T47D (cell line): ENCODE results near the gene PRR15L.
"Not testable (repeated sequence)": the region's sequence is repeated elsewhere in the genome, so short reads cannot be mapped to it uniquely, and the experiment has no call there.

Experiments
- DNase-seq, 2 experiments: peaks; one replicate each; pipeline versions ENCODE4 v3.0.0 to v3.0.0-alpha.2; 2011 to 2012; ENCODE audit warnings: low read depth in 1 of 2, low spot score in 1 of 2
- JUND ChIP-seq: IDR thresholded peaks from 2 replicates; pipeline ENCODE4 v1.6.1; 2012; ENCODE audit warnings: low read depth
- in situ Hi-C: cut with HindIII; loops from 2 replicates; pipeline ENCODE4 v1.10.0; 2016; ENCODE audit warnings: low sequenced_read_pairs, low pct_unique_long_range_greater_than_20kb

Gene PRR15L

GRCh38 chr17:47995241-47995935 is 37.7 kb upstream of the PRR15L start:
- no peak for DNase-seq
- TF ChIP-seq JUND = no peak
- in situ Hi-C loops = no loop called here

DNA sequence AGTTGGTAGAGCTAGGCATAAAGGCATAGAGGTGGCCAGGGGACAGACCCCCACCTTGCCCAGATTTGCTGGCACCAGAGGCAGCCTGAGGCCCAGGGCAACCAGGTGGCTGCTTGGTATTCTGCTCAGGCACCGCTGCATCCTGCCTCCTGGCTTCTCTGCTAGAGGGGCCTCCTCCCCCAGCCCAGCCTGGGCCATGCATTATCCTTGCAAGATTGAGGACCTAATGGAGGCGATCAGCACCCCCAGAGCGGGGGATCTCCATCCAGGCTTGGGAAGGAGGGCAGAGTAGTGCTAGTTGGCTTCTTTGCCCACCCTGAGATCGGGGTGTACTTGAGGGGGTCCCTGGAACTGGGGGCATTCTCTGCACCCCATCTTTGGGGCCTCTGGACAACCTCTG is 37.0 kb upstream of the PRR15L start:
- in situ Hi-C loops = no loop called here
- no peak for TF ChIP-seq JUND
- DNase-seq = no peak

DNA sequence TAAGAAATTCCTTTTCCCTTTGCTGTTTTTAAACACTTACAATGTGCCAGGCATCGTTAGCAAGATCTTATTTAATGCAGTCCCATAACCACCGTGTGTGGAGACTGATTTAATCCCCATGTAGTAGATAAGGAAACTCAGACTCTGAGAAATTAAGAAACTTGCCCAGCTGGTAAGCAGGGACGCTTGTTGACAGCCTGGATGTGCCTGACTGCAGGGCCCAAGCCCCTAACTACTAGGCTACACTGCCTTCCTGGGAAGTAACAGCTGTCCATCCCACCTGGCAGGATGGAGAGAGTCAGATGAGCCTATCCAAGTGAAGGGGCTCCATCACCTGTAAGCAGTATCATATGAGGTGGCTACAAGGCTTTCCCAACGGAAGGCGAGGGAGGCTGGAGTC is 36.3 kb upstream of the PRR15L start:
- no peak for TF ChIP-seq JUND
- in situ Hi-C loops = no loop called here
- DNase-seq = no peak

- in situ Hi-C loops = no loop called here
- DNase-seq = no peak
- TF ChIP-seq JUND = no peak
Measured at GRCh38 chr17:47993031-47993564, 35.4 kb upstream of the PRR15L start.

DNA sequence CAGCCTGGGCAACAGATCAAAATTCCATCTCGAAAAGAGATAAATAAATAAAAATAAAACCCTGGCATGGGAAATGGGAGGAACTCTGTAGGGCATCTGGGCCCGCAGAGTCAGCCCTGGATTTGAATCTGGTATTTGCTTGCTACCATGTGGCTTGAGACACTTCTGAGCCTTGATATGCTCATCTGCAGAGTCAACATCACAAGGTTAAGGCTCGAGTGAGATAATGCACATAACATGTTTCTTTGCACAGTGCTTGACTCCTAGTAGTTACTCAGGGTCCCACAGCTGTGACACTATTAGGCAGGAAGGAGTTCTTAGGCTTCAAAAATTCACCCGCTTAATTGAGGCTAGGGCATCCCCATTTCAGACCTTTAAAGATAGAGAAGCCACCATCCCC is 34.5 kb upstream of the PRR15L start:
- in situ Hi-C loops = no loop called here
- TF ChIP-seq JUND = no peak
- no peak for DNase-seq

DNA sequence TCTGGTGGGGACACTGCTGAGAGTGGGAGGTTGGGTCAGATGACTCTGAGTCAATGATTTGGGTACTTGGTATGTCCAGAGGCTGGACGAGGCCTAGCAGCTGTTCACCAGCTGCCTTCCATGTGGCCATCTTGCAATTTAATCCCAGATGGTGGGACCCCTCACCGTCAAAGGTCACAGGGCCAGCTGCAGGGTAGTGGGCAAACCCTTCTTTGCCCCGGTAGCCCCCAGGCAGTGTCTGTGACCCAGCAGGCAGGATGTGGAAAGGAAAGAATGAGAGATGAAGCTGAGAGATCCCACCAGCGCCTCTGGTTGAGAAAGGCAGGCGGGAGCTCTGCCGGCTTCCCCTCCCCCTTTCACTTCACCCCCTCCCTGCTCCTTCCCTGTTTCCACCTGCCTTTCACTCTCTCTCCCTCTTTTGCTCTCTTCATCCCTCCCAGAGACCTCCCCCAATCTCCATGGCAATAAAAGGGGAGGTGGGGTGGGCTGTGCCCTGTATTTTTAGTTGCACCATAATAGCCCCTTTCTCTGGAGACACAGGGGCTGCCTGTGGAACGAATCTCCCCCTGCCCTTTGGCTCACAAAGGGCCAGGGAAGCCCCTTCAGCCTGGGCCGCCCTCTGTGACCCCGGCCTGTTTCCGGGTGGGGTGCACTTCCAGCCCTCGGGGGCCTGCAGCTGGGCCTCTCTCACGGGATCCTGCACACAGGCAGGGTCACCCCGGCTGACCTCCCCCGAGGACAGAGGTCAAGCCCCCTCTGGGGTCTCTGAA is 33.5 kb upstream of the PRR15L start:
- TF ChIP-seq JUND = no peak
- in situ Hi-C loops = no loop called here
- DNase-seq = no peak

DNA sequence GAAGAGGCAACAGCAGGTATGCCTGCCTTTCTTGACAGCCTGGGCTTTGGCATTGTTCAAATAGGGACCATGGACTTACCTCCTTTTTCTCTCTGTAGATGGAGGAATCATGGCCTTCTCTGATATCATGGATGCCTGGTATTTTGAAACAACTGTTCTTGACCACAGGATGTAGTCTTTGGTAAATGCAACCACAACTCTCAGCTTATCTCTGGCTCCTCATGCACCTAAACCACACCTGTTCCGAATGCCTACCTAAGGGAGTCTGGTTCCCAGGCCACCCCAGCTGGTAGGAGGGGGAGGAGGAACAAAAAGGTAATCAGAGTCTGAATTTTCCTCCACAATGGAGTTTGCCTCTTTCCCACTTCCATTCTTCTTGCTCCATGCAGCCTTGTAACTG is 32.0 kb upstream of the PRR15L start:
- no peak for TF ChIP-seq JUND

DNA sequence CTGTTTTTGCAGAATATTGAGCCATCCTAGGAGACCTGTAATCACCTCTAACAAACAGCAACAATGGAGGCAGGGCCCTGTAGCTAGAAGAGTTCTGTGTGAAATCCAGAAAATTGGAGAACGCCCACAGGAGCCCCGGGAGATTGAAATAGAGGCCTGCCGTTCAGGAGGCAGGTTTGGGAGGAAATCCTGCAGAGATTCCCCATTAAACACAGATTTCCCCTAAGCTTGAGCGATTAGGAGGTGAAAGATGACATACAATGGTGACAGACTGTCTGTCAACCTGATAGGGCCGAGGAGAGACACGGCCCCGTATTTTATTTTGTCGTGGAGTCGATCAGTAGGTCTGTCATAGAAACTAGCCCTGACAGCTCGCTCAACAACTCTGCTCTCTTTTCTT is 31.5 kb upstream of the PRR15L start:
- no peak for TF ChIP-seq JUND
- in situ Hi-C loops = no loop called here
- DNase-seq = no peak

More for the DNA sequence above, 32.0 kb upstream of the PRR15L start:
- DNase-seq = no peak
- in situ Hi-C loops = no loop called here

- in situ Hi-C loops, DNase-seq: not testable (repeated sequence)
Measured at GRCh38 chr17:47988445-47988844, 30.8 kb upstream of the PRR15L start.

DNA sequence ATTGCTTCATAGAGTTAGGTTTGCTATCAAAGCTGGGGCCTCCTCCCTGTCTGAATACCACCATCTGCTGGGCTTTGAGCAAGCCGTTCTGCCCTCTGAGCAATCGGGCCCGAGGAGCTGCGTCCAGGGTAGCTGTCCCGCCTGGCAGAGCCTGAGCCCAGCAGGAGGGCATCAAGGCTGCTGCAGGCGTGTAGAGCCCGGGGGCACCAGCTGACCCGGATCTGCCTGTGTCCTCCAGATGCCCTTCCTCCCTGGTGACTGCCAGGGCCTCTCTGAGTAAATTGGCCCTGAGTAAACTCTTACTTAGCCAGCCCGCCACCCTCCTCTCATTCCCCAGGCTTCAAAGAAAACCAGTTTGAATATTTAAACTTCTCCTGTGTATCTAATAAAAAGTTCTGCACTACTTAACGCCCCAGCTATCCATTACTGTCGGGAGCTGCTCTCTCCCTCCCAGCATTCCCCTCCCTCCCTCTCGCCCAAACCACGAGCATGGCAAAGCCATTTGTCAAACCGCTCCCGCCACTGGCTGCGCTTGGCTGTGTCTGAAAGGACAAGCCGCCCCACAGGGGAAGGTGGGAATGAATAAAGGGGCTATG is 29.7 kb upstream of the PRR15L start:
- in situ Hi-C loops = no loop called here
- no peak for TF ChIP-seq JUND
- peak; percentile 48 to 55 for DNase-seq

- no peak for DNase-seq
- in situ Hi-C loops = no loop called here
- TF ChIP-seq JUND = no peak
Measured at GRCh38 chr17:47986520-47986919, 28.8 kb upstream of the PRR15L start.

DNA sequence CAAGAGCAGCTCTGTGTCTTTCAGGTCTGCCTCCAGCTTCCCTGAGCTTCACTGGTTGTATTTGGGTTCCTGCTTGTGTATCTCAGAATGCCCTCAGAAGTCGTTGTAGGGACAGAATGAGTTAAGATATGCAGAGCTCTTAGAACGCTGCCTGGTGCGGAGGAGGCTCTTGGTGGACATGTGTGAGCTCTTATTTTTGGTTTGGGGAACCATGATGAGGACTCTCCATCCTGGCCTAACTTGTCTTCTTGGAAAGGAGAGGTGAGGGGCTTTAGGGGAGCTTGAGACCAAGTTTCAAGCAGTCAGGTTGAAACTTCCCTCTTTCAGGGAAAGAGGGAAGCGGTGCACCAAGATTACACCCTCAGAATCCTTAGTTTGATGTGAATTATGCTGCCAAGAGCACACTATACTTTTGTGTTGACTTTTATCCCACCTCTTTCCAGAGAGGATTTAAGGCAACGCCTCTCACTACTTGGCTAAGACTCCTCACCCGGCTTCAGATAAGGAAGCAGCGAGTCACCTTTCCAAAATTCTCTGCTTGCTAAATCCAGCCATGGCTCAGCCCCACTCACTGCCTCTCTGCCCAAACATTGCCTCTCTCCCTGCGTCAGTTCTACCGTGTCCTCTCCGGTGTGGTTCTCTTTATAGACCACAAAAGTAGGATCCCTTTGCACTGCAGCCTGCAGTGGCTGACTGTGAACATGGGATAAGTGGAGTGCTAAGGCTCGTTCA is 26.0 kb upstream of the PRR15L start:
- in situ Hi-C loops = no loop called here
- no peak for TF ChIP-seq JUND
- DNase-seq = no peak
